ENCODE results near the gene TNFRSF1A. TPM values are rescaled to one million over a fixed set of nuclear protein-coding genes. Genes with fewer than 3 reads are reported as not detected.

TNFRSF1A gene
- total and polyA plus RNA-seq, 9 of the 15 experiments (the other 6 are each of a cell fraction or from before 2014, with no cell fraction given), result 0.76 to 43.5 (median 30.0) TPM

DNA sequence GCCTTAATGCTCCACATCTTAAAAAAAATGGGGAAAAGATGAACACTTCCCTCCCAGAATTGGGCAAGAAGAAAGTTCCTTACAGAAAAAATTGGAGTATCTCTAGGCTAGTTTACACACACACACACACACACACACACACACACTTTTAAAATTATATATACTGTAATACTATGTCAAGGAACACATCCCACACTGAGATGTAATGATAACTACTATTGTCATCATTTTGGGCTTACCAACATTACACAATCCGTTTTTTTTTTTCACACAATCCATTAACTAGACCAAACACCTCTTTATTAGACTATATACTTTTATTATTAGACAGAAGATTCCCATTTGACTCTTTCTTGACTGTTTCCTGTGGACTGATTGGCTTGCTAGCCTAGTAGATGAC is 44.6 kb upstream of the TNFRSF1A start:
- H3K9ac ChIP-seq (ENCODE audit: insufficient read depth in 1 of 2, low read depth in 2 of 2, low read length in 2 of 2), result no peak overlapping the region
- WGBS (ENCODE audit: insufficient coverage, low coverage, missing lambda C conversion rate), result 9% methylated on average over 1 of the region's 1 CpG
- ATAC-seq, result no peak
- TF ChIP-seq, protein P1, sequence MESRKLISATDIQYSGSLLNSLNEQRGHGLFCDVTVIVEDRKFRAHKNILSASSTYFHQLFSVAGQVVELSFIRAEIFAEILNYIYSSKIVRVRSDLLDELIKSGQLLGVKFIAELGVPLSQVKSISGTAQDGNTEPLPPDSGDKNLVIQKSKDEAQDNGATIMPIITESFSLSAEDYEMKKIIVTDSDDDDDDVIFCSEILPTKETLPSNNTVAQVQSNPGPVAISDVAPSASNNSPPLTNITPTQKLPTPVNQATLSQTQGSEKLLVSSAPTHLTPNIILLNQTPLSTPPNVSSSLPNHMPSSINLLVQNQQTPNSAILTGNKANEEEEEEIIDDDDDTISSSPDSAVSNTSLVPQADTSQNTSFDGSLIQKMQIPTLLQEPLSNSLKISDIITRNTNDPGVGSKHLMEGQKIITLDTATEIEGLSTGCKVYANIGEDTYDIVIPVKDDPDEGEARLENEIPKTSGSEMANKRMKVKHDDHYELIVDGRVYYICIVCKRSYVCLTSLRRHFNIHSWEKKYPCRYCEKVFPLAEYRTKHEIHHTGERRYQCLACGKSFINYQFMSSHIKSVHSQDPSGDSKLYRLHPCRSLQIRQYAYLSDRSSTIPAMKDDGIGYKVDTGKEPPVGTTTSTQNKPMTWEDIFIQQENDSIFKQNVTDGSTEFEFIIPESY (CRISPR knock-in tag; IDR thresholded peaks at IDR 0.05), result no peak
- TF ChIP-seq ETV6 (IDR thresholded peaks at IDR 0.05; ENCODE audit: borderline replicate concordance in 1 of 2, low read depth in 2 of 2, low read length in 1 of 2), result no peak
- TF ChIP-seq ETV6 (CRISPR knock-in tag; IDR thresholded peaks at IDR 0.05; ENCODE audit: borderline replicate concordance), result no peak
- no peak for TF ChIP-seq ZNF165 (CRISPR knock-in tag; IDR thresholded peaks at IDR 0.05; ENCODE audit: borderline replicate concordance)
- no peak for TF ChIP-seq SMARCA4 (IDR thresholded peaks at IDR 0.05)
- no peak for TF ChIP-seq ATF1 (CRISPR knock-in tag; IDR thresholded peaks at IDR 0.05)
- no peak for TF ChIP-seq ATF1 (tag; IDR thresholded peaks at IDR 0.05)
- no peak for TF ChIP-seq NR3C1 (CRISPR knock-in tag; IDR thresholded peaks at IDR 0.05)
- TF ChIP-seq, protein P2, sequence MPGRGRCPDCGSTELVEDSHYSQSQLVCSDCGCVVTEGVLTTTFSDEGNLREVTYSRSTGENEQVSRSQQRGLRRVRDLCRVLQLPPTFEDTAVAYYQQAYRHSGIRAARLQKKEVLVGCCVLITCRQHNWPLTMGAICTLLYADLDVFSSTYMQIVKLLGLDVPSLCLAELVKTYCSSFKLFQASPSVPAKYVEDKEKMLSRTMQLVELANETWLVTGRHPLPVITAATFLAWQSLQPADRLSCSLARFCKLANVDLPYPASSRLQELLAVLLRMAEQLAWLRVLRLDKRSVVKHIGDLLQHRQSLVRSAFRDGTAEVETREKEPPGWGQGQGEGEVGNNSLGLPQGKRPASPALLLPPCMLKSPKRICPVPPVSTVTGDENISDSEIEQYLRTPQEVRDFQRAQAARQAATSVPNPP (IDR thresholded peaks at IDR 0.05; ENCODE audit: borderline replicate concordance, insufficient read depth, insufficient read length), result no peak
- TF ChIP-seq, protein P3, sequence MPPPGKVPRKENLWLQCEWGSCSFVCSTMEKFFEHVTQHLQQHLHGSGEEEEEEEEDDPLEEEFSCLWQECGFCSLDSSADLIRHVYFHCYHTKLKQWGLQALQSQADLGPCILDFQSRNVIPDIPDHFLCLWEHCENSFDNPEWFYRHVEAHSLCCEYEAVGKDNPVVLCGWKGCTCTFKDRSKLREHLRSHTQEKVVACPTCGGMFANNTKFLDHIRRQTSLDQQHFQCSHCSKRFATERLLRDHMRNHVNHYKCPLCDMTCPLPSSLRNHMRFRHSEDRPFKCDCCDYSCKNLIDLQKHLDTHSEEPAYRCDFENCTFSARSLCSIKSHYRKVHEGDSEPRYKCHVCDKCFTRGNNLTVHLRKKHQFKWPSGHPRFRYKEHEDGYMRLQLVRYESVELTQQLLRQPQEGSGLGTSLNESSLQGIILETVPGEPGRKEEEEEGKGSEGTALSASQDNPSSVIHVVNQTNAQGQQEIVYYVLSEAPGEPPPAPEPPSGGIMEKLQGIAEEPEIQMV (tag; conservative IDR thresholded peaks at IDR 0.05; ENCODE audit: low read depth), result no peak
- no peak for TF ChIP-seq PCBP1 (IDR thresholded peaks at IDR 0.05; ENCODE audit: low read depth, low read length, poor library complexity, severe bottlenecking)
- TF ChIP-seq, protein P4, sequence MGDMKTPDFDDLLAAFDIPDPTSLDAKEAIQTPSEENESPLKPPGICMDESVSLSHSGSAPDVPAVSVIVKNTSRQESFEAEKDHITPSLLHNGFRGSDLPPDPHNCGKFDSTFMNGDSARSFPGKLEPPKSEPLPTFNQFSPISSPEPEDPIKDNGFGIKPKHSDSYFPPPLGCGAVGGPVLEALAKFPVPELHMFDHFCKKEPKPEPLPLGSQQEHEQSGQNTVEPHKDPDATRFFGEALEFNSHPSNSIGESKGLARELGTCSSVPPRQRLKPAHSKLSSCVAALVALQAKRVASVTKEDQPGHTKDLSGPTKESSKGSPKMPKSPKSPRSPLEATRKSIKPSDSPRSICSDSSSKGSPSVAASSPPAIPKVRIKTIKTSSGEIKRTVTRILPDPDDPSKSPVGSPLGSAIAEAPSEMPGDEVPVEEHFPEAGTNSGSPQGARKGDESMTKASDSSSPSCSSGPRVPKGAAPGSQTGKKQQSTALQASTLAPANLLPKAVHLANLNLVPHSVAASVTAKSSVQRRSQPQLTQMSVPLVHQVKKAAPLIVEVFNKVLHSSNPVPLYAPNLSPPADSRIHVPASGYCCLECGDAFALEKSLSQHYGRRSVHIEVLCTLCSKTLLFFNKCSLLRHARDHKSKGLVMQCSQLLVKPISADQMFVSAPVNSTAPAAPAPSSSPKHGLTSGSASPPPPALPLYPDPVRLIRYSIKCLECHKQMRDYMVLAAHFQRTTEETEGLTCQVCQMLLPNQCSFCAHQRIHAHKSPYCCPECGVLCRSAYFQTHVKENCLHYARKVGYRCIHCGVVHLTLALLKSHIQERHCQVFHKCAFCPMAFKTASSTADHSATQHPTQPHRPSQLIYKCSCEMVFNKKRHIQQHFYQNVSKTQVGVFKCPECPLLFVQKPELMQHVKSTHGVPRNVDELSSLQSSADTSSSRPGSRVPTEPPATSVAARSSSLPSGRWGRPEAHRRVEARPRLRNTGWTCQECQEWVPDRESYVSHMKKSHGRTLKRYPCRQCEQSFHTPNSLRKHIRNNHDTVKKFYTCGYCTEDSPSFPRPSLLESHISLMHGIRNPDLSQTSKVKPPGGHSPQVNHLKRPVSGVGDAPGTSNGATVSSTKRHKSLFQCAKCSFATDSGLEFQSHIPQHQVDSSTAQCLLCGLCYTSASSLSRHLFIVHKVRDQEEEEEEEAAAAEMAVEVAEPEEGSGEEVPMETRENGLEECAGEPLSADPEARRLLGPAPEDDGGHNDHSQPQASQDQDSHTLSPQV (IDR thresholded peaks at IDR 0.05), result no peak
- no peak for TF ChIP-seq ERF (CRISPR knock-in tag; IDR thresholded peaks at IDR 0.05)

More for the DNA sequence above, 44.6 kb upstream of the TNFRSF1A start:
- no peaks in the 10 kb centered on the region for H3K9me1 ChIP-seq (ENCODE audit: control insufficient read depth, insufficient read depth, low read length)
- peaks cover 29% of the 10 kb centered on the region for H3K79me2 ChIP-seq (ENCODE audit: control insufficient read depth, insufficient read depth, low read length)
- H4K20me1 ChIP-seq (replicated peaks; ENCODE audit: control insufficient read depth, insufficient read depth, low read length), result no peaks in the 10 kb centered on the region
- peaks cover 10 to 49% of the 10 kb centered on the region in 2 experiments; a peak in 4 of 5 replicates for H3K4me1 ChIP-seq (replicated peaks in 1 of 2; ENCODE audit: control insufficient read depth in 2 of 2, insufficient read depth in 2 of 2, low read length in 2 of 2)
- ChIA-PET POLR2A (no interaction called here), CTCF (ENCODE audit: low intra/inter-chr PET ratio) (no interaction called here)
- DNase-seq (ENCODE audit: extremely low read depth in 1 of 4, low spot score in 3 of 4) (no peak), FAIRE-seq (no peak)
- no peaks in the 10 kb centered on the region for H3K27me3 ChIP-seq (ENCODE audit: control insufficient read depth in 2 of 2, insufficient read depth in 2 of 2, low read length in 2 of 2)
- no peaks in the 10 kb centered on the region for H3K9me3 ChIP-seq (replicated peaks; ENCODE audit: control insufficient read depth, insufficient read depth, low read depth, low read length)
- BruUV-seq (replicated peaks), result no TSS peak
- H3K27ac ChIP-seq (ENCODE audit: extremely low read depth, low read depth, low read length), result no peak overlapping the region
- H2AFZ ChIP-seq (ENCODE audit: low read depth, low read length), result no peak overlapping the region
- intact Hi-C loops (cut with micrococcal nuclease), result no loop called here
- no peak overlapping the region for H3K4me2 ChIP-seq (ENCODE audit: insufficient read depth, low read length)
- H3K36me3 ChIP-seq (ENCODE audit: control insufficient read depth, insufficient read depth, low read length), result peaks cover 63% of the 10 kb centered on the region
- H3K4me3 ChIP-seq, result no peak overlapping the region
- in situ Hi-C loops (cut with MboI), result no loop called here

All from K562 (cell line).